GM19239 (cell line): ENCODE results near the gene IMPDH2.

Experiments
- DNase-seq: peaks from one replicate; pipeline ENCODE4 v3.0.0; 2011; ENCODE audit warnings: low spot score; ENCODE audit not compliant: insufficient read length
- FAIRE-seq: peaks from 2 replicates; lab custom pipeline; 2011; peaks lifted over from hg19 to GRCh38; lab: Jason Lieb, UNC

Gene IMPDH2

DNA sequence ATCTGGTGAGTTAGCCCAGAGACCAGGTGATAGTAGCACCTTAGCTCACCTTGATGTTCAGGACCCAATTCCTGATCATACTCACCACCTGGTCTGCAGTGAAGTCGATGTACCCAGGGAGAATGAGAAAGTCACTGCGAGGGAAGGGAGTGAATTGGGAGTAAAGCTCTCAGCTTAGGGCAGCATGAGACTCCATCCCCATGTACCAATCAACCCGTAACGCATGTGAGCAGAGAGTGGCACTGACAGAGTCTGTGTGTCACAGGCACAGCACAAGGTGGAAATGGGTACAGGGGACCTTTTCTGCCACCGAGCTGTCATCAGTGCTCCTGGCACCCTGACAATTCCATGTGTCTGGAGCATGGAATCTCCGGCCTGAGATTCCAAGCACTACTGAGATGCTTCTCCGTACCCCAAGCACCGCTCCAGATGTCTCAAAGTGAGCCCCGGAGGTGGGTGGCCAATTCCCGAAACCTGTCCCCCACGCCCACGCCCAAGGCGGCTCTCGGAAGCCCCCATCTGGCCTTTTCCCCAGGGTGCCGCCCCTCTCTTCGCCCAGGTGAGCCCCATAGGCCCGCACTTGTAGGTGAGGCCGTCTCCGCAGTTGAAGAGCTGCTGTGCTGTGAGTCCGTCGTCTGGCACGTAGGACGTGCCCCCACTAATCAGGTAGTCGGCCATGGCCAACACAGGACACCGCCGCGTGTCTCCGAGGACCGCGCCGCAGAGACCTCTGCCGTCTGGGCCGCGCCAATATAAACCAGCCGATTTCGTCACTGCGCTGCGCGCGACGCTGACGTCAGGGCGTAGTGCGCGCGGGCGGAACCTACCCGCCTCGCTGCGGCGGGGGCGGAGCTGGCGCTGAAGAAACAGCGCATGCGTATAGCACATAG is at the start of gene IMPDH2:
Gene IMPDH2, minus strand, starts transcription at position 726 of the 890 bp plus-strand sequence. Its CDS starts 48 bp downstream, at position 678.
- FAIRE-seq = peak; percentile 97
- peak; percentile 60 for DNase-seq

DNA sequence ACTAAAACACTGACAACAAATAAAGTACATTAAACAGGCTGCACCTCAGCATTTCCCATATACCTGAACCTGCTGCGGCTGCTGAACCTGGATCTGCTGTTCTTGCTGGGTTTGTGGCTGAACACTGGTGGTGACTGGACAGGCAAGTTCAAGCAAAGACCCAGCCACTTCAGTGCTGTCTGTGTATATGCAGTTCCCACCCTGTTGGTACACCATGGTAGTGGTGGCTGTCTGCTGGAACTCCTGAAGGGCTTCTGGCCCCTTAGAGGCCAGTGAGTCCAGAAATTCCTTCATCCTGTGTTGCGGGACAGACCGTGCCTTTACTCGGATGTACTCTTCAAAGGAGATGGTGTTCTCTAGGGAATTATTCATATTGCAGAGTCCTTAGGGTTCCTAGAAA is 47.4 kb upstream of the IMPDH2 start:
- FAIRE-seq = no peak

DNA sequence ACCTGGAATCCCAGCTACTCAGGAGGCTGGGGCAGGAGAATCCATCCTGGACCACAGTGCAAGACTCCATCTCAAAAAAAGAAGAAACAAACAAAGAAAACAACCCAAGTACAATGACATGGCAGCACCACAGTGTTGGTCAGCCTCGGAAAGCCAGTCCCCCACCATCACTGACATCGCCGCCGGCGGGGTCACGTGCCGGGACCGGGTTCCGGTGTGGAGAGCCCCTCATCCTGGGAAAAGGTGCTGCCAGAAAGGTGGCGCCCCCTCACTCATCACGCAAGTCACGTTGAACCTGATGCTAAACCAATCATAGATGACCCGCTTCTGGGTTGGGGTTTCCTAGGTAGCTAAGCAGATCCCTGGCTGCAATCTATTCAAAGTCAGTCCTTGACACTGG is 46.9 kb upstream of the IMPDH2 start:
- FAIRE-seq (no peak), DNase-seq (no peak)

More for the DNA sequence above, 47.4 kb upstream of the IMPDH2 start:
- DNase-seq = no peak

DNA sequence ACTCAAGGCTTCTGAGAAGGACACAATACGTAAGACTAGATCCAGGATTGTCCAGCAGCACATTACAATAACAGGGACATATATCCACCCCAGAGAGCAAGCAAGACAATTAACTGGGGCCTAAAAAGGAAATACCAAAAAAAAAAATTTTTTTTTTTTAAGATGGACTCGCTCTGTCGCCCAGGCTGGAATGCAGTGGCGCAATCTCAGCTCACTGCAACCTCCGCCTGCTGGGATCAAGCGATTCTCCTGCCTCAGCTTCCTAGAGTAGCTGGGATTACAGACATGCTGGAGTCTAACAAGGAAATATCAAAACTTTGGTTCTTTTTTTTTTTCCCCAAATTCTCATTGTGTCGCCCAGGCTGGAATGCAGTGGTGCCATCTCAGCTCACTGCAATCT is 28.8 kb upstream of the IMPDH2 start:
- no peak for FAIRE-seq
- DNase-seq = no peak

DNA sequence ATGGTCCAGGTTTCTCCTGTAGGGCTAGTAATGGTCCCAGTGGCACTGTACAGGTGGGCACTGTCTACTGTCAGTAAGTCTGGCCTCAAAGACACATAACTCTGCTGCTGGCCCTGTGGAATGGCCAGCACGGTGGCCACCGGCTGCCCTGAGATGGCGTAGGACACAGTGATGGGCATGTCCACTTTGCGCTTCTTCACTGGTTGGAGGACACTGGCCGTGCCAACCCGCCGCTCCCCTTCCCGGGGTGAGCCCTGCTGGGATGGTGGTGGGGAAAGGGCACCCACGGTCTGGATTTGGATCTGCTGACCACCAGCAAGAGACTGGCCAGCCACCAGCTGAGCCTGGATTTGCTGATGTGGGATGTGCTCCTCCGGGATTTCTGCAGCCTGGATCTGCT is 28.1 kb upstream of the IMPDH2 start:
- DNase-seq (no peak), FAIRE-seq (no peak)

GRCh38 chr3:49054344-49054862 is 25.2 kb upstream of the IMPDH2 start:
- DNase-seq = no peak
- no peak for FAIRE-seq

DNA sequence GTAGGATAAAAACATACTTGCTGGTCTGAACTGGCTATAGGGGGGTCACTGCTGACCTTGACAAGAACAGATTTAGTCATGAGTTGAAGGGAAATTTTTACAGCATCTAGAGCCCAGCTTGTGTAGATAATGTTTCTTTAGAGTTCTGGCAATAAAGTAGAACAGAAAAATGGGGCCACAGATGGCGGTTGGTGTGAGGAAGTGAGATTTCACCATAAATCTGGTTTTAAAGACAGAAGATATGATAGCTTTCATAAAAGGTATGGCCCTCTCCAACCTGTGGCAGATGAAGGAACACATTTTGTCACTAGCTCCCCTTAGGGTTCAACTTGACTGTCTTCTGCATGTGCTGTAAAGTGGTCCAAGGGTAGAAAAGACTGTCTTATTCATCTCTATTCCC is 24.3 kb upstream of the IMPDH2 start:
- DNase-seq (no peak), FAIRE-seq (no peak)

DNA sequence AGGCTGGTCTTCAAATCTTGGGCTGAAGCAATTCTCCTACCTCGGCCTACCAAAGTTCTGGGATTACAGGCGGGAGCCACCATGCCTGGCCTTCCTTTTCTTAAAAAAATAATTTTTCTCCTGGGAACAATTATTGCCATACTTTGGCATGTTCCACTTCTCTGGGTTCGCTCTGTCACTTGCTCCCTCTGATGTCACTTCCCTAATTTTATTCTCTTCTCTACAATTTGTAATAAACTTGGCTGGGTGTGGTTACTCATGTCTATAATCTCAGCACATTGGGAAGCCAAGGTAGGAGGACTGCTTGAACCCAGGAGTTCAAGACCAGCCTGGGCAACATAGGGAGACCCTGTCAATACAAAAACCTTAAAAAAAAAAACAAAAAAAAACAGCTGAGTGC is 6.1 kb upstream of the IMPDH2 start:
- DNase-seq (no peak), FAIRE-seq (no peak)

DNA sequence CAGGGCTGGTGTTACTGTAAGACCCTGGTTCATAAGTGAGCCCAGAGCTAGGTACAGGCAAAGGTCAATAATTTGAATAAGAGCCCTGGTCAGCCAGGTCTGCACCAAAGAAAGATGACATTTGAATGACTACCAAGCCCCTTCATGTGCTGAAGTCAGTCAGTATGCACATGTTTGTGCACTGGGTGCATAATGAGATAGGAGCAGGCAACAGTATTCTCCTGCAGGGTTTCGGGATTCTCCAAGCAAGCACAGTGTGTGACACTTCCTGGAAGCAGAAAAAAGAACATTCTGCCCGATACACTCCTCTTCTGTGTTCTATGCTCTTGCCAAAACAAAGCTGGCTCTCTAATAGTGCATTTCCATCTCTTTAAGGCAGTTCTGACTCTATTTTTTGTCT is 5.5 kb upstream of the IMPDH2 start:
- FAIRE-seq (no peak), DNase-seq (no peak)

DNA sequence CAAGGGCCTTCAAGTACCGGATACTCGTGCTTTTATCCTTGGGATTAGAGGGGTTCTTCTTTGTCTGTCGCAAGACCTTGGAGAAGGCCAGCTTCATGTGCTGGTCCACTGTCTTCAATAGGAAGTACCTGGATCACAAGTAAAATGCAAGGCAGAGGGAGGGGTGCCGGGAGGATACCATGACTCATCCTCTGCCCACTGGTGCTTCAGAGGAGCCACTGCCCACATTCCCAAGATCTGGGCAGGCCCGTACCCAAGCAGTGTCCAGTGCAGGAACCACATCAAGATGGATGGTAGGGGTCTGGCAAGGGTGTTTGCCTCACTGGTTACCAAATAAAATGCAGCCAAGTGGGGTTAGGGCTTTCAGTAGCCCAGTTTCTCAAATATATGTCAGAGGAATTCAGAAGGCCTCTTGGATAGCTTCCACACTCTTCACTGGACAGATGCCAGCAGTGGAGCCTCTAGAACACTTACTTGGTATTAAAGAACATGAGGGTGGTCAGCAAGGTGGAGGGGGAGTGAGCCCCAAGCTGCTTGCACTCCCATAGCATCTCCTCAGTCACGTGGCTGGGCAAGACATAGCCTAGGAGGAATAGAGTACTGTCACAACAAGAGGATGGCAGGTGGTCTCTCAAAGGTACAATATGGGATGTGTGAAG is 3.6 kb upstream of the IMPDH2 start:
- FAIRE-seq (no peak), DNase-seq (no peak)

GRCh38 chr3:49030321-49030720 is 1.1 kb upstream of the IMPDH2 start:
- FAIRE-seq = no peak

DNA sequence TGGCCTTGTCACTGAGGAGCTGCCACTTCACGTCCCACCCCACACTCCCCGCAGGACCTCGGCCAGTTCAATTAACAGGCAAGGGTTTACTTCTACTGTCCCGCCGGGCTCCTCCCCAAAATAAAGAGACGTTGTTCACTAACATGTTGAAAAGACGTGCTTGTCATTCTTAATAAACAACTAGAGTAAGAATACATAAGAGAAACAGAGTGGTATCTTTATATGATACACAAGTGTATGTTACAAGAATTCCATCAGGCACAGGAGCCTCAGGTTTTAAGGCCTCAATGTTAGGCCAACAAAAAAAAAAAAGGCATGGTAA is 326 bp upstream of the IMPDH2 start:
- DNase-seq (no peak), FAIRE-seq (no peak)

More at GRCh38 chr3:49030321-49030720, 1.1 kb upstream of the IMPDH2 start:
- no peak for DNase-seq

GRCh38 chr3:49028298-49028672 is 913 bp downstream of the IMPDH2 start:
- no peak for FAIRE-seq

DNA sequence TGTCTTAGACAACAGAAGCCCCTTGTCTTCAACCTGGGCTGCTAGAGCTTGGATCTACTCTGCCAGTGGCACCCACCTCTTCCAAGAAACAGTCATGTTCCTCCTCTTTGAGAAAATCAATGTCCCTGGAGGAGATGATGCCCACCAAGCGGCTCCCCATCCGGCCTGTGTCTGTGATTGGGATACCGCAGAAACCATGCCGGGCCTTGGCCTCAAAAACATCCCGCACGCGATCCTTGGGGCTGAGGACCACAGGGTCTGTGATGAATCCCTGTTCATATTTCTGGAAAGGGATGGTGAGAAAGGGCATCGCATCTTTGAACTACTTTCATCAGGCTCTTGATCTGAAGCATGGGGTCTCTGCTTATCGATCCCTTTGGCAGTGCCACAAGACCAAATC is 1.6 kb downstream of the IMPDH2 start:
- DNase-seq (no peak), FAIRE-seq (no peak)

More at GRCh38 chr3:49028298-49028672, 913 bp downstream of the IMPDH2 start:
- DNase-seq = no peak

GRCh38 chr3:49026536-49026935 is 2.7 kb downstream of the IMPDH2 start:
- FAIRE-seq (no peak), DNase-seq (no peak)

DNA sequence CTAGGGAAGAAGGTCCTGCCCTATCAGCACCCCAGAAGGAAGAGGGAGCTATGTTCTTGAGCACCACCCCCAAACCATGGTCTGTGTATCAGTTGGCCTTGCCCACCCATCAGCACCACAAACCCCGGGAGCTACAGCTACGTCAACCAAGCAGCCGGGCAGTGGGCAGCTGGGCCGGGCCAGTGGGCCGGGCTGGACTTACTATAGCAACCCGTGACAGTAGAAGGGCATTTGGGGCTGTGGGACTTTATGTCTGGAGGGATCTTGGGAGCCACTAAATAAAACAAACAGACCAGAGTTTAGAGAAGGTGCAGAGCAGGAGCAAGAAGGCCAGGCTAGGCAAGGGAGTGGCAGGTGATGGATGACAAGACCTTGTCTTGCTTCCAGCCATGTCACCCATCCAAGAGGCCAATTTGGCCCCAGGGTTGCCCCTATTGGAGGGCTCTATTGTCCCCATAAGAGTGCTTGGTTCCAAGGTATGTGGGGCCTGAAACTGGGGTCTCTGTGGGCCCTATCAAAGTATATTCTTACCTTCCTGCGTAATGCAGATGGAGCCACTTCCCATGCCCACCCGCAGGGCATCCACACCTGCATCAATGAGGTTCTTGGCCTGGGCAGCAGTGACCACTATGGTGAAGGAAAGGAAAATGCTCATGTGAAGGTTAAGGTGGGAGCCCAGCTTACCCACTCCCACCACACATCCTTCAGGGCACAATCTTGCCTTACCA is 3.2 kb downstream of the IMPDH2 start:
- FAIRE-seq = no peak

GRCh38 chr3:49025005-49025792 is 4.0 kb downstream of the IMPDH2 start:
- DNase-seq = no peak
- FAIRE-seq = no peak

More for the DNA sequence above, 3.2 kb downstream of the IMPDH2 start:
- no peak for DNase-seq

- FAIRE-seq = no peak
- DNase-seq = no peak
These were observed 4.7 kb downstream of the IMPDH2 start for GRCh38 chr3:49024449-49024848.

DNA sequence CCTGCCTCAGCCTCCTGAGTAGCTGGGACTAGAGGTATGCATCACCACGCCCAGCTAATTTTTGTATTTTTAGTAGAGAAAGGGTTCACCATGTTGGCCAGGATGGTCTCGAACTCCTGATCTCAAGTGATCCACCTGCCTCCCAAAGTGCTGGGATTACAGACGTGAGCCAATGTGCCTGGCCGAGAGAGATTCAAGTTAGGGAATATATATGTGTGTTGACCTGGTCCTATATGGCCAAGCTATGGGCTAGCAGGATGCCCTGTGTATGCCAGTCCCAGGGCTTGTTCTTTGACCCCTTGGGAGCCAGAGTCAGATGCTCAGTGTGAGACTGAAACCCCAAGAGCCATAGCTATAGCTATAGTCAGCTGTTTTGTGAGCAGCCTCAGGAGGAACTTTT is 5.4 kb downstream of the IMPDH2 start:
- DNase-seq = no peak
- no peak for FAIRE-seq

GRCh38 chr3:49022688-49023171 is 6.5 kb downstream of the IMPDH2 start:
- FAIRE-seq = no peak

More at GRCh38 chr3:49022688-49023171, 6.5 kb downstream of the IMPDH2 start:
- no peak for DNase-seq
